IPS DF 19.7 (cell line): ENCODE results near the gene GP2.

Experiments
- DNase-seq: peaks from one replicate; pipeline ENCODE4 v3.0.0-alpha.2; 2013; ENCODE audit warnings: low read depth, low spot score

The GP2 gene

GRCh38 chr16:20327444-20328041 is at the start of gene GP2:
TSS of gene GP2 (minus strand) at chr16:20327513. CDS start at chr16:20326431, 1,082 bp downstream.
- DNase-seq: no peak

- no peak for DNase-seq
These were observed 45.4 kb upstream of the GP2 start for GRCh38 chr16:20372701-20373100.

GRCh38 chr16:20369452-20370054 is 42.2 kb upstream of the GP2 start:
- no peak for DNase-seq

- DNase-seq: no peak
These were observed 36.7 kb upstream of the GP2 start for GRCh38 chr16:20364051-20364450.

DNA sequence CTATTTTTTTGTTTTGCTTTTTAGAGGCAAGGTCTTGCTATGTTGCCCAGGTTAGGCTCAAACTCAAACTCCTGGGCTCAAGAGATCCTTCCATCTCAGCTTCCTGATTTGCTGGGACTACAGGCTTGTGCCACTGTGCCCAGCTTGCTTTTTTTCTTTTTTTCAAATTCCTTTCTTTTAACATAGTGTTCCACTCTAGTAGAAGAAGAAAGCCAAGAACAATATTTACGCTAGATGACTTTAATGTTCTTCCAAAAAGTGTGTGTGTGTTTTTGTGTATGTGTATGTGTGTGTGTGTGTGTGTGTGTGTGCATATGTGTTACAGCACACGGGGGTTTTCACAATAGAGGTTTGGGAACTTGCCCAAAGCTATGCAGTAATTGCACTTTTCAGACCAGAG is 35.9 kb upstream of the GP2 start:
- no peak for DNase-seq

GRCh38 chr16:20359997-20360396 is 32.7 kb upstream of the GP2 start:
- no peak for DNase-seq

DNA sequence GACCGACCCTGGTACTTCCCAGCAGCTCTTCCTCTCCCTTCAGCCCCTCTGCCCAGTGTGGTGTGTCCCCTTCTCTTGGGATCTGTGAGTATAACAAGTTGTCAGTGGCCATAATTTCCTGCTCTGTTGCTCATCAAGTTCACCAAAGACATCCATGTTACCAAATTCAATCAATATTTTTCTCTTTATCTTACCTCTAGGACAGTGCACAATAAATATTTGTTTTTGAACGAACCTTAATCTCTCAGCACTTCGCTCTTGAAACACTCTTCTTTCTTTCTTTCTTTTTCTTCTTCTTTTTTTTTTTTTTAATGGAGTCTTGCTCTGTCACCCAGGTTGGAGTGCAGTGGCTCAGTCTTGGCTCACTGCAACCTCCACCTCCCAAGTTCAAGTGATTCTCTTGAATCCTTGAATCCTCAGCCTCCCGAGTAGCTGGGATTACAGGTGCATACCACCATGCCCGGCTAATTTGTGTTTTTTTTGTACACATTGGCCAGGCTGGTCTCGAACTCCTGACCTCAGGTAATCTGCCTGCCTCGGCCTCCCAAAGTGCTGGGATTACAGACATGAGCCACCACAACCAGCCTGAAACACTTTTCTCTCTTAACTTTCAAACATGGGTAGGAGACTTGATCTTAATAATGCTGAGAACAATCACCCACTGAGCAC is 27.9 kb upstream of the GP2 start:
- DNase-seq: no peak

- no peak for DNase-seq
These were observed 26.1 kb upstream of the GP2 start for GRCh38 chr16:20353379-20353778.

DNA sequence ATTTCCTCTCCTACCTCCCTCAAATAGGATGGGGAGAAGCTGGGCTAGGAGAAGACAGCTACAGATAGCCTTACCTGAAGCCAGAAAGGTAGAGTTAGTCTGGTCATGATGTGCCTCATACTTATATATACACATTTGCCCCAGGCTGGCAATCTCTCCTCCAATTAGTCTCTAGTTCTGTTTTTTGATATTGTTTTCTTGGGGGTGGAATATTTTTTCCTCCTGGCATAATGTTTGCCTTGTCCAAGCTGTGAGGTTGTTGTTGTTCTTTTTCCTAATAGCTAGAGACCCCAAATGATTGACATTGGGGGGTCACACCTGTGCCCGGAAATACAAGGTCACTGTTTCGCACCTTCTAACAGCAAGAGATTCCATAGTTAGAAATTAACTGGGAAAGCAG is 25.3 kb upstream of the GP2 start, which contains the start of gene UMOD:
Gene UMOD (minus strand): TSS at position 101 of the 400 bp plus-strand sequence. CDS start 1,978 bp downstream, outside the sequence.
- no peak for DNase-seq

GRCh38 chr16:20349615-20350014 is 22.3 kb upstream of the GP2 start:
- no peak for DNase-seq

- DNase-seq: no peak
These were observed 21.3 kb upstream of the GP2 start for GRCh38 chr16:20348365-20349185.

DNA sequence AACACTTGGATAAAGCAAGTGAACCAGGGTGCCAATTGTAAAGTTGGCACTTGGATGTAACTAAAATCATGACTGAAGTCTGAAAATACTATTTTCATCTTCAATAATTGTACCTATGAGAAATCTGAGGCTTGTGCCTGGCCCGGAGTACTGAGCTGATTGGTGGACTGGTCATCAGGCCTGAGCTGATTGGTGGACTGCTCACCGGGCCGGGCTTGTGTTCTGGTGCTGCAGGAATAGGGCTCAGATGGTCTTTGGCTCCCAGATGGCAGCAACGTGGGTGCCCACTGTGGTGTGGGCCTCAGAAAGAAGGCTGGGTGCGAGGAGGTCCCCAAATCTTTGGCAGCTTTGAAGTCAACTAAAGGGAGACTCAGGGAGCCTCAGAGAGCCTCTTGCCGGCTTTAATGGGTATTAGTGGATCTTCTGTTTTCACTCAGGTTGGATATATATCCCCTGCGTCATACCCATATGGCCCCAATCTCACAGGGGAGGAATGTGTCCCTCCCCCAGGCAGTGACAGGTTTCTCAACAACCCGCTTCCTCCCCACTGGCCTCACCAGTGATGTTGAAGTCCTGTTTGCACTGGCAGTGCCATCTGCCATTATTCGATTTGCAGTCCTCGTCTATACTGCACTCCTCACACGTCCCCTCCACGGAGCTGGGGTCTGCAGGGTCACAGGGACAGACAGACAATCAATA is 20.5 kb upstream of the GP2 start:
- DNase-seq: no peak

- no peak for DNase-seq
These were observed 17.3 kb upstream of the GP2 start for GRCh38 chr16:20344611-20345010.

DNA sequence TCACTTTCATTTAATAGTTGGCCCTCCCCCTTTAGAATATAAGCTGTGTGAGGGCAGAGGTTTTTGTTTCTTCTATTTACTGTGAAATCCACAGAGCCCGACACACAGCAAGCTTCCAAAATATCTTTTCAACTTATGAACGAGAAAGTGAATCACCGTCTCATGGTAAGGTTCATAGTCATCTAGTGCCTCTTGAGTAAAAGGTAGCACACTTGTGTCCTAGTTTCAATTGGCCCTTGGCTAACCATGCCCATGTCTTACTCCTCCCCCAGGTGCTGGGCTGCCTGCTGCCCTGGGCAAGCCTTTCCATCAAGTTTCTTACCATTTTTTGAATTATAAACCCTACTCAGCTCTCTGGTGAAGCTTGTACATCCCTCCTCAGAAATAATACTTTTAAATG is 12.4 kb upstream of the GP2 start:
- no peak for DNase-seq

DNA sequence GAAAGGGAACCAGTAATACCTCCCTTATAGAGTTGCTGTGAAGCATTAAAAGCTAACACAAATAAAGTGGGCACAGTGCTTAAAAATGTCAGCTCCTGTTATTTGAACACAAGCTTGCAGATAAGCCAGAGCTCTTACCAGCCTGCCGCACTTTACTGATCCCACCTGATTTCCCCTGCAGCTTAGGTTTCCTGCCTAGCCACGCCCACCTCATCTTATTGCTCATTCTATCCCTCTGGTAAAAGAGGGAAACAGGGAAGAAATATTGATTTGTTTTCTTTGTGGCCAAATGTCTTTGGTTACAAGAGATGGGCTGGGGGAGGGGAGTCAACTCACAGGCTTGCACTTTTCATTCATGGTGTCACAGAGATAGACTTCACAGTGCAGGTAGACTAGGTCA is 9.6 kb upstream of the GP2 start:
- no peak for DNase-seq

DNA sequence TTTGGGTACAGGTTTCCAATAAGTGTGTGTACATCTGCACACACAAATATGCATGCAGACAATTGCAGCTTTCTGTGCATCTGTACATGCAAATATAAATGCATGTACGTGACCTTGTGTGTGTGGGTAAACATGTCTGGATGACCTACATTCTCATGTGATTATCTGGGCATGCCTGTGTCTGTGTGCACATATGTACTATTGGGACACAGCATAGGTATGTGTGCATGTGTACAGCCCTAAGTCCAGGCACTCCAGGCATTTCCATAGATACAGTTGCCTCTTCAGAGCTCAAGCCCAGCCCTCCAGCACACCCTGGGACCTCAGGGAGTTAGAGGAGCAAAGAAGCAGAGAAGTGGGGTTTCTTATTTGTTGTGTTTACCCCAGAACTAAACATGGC is 7.1 kb upstream of the GP2 start:
- no peak for DNase-seq

DNA sequence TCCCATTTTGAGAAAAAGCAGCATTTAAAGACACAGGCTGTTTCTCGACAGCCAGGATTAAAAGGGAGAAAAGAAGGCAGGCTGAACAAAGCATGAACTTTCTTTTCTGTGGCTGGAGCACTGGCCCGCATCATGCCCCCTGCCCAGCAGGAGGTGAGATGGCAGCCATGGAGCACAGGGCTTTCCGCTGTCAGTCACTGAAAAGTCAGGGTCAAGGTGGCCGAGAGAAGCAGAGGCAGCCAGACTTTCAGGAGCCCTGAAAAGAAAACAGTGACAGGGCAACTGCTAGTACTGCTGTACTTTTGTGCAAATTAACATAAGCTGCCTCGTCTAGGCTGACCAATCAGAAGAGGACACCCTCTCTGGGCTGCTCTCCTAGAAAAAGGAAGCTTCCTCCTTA is 5.8 kb upstream of the GP2 start:
- no peak for DNase-seq

DNA sequence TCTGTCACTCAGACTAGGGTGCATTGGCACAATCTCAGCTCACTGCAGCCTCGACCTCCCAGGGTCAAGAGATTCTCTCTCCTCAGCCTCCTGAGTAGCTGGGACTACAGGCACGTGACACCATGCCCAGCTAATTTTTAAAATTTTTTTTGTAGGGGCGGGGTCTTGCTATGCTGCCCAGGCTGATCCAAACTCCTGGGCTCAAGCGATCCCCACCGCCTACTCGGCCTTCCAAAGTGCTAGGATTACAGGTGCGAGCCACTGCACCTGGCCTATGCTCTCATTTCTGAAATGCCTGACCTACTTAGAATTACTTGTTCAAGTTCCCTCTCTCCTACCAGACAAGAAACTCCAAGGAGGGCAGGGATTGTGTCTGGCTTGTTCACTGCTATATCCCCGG is 5.1 kb upstream of the GP2 start:
- DNase-seq: no peak

- no peak for DNase-seq
These were observed 4.3 kb upstream of the GP2 start for GRCh38 chr16:20331635-20332034.

DNA sequence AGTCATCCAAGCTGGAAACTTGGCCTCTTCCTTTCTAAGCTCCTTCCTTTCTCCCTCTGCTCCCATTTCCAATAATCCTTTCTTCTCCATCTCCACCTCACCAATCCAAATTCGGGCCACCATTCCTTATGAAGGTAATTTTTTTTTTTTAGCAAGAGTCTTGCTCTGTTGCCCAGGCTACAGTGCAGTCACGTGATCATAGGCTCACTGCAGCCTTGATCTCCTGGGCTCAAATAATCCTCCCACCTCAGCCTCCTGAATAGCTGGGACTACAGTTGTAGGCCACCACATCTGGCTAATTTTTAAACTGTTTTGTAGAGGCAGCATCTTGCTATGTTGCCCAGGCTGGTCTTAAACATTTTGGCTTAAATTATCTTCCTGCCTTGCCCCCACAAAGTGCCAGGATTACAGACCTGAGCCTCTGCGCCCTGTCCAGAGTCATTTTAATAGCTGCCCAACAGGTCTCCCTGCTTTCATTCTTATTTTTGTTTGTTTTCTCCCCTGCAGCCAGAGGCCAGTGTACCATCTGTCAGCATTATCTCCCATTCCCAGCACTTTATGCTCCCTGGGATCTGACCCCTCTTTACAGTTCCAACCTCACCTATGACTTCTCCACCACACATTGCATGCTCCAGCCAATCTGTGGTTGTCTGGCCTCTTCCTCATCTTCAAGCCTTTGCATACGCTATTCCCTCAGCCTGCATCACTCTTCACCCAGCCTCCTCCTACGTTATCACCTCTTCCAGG is 2.3 kb upstream of the GP2 start:
- no peak for DNase-seq

DNA sequence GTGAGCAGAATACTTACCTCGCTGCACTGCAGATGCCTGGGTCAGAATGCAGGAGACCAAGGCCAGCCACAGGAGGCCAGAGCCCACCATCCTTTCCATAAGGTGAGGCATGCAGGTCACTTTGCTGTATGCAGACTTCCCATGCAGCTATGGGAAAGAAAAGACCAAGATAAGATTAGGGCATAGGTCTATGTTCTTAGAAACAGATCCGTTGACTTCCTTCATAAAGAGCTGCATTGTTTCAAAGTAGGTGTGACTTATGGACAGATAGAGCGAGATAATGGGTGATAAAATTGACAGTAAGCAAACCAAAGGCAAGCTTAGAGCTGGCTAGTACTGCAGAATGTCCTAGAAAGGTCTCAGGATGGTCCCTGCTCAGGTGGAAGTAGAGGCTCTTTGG is 992 bp downstream of the GP2 start:
- DNase-seq: no peak
